Measurements from ENCODE around the gene ZNF692. TPM values are rescaled to one million over a fixed set of nuclear protein-coding genes. Genes with fewer than 3 reads are reported as not detected.

Gene ZNF692
- total RNA-seq, 2 donors from 2014 or later, result 21.1 to 35.3 TPM

- ATAC-seq (ENCODE audit: insufficient number of reproducible peaks, low FRiP score, low read depth) (no peak), DNase-seq (ENCODE audit: low spot score) (no peak)
- Histone ChIP-seq H3K4me1 (ENCODE audit: control insufficient read depth in 1 of 2, low read depth in 2 of 2) (peaks cover 52 to 63% of the 10 kb centered on the region in 2 donors), H3K9me3 (no peaks in the 10 kb centered on the region), H3K4me3 (peak overlapping the region; percentile 88), H3K27me3 (replicated peaks; ENCODE audit: insufficient read depth) (no peaks in the 10 kb centered on the region), H3K27ac (no peak overlapping the region), H3K36me3 (no peaks in the 10 kb centered on the region)
- no peak for TF ChIP-seq CTCF (IDR thresholded peaks at IDR 0.05)
Measured at GRCh38 chr1:248824301-248824700, 34.6 kb downstream of the ZNF692 start.

- TF ChIP-seq CTCF (IDR thresholded peaks at IDR 0.05), result no peak
- H3K36me3 ChIP-seq, result no peaks in the 10 kb centered on the region
- H3K4me1 ChIP-seq (ENCODE audit: control insufficient read depth in 1 of 2, low read depth in 2 of 2), result peaks cover 55 to 70% of the 10 kb centered on the region in 2 donors
- H3K9me3 ChIP-seq, result no peaks in the 10 kb centered on the region
- no peaks in the 10 kb centered on the region for H3K27me3 ChIP-seq (replicated peaks; ENCODE audit: insufficient read depth)
- peak overlapping the region in 1 of 2 donors; percentile 6 for H3K27ac ChIP-seq
- ATAC-seq (ENCODE audit: insufficient number of reproducible peaks, low FRiP score, low read depth) (no peak), DNase-seq (ENCODE audit: low spot score) (no peak)
- H3K4me3 ChIP-seq, result peak overlapping the region; percentile 88
Measured at GRCh38 chr1:248823517-248824001, 35.3 kb downstream of the ZNF692 start.

- H3K4me1 ChIP-seq (ENCODE audit: control insufficient read depth in 1 of 2, low read depth in 2 of 2), result peaks cover 55 to 78% of the 10 kb centered on the region in 2 donors
- H3K4me3 ChIP-seq, result peak overlapping the region; percentile 88
- ATAC-seq (ENCODE audit: insufficient number of reproducible peaks, low FRiP score, low read depth), result no peak
- no peaks in the 10 kb centered on the region for H3K9me3 ChIP-seq
- no peaks in the 10 kb centered on the region for H3K36me3 ChIP-seq
- peak overlapping the region in 1 of 2 donors; percentile 6 for H3K27ac ChIP-seq
- DNase-seq (ENCODE audit: low spot score), result no peak
- no peak for TF ChIP-seq CTCF (IDR thresholded peaks at IDR 0.05)
- no peaks in the 10 kb centered on the region for H3K27me3 ChIP-seq (replicated peaks; ENCODE audit: insufficient read depth)
Measured at GRCh38 chr1:248822148-248823032, 36.5 kb downstream of the ZNF692 start.

- ATAC-seq (ENCODE audit: insufficient number of reproducible peaks, low FRiP score, low read depth) (no peak), DNase-seq (ENCODE audit: low spot score) (no peak)
- no peaks in the 10 kb centered on the region for H3K27me3 ChIP-seq (replicated peaks; ENCODE audit: insufficient read depth)
- TF ChIP-seq CTCF (IDR thresholded peaks at IDR 0.05), result no peak
- H3K36me3 ChIP-seq, result peaks cover 2% of the 10 kb centered on the region
- no peaks in the 10 kb centered on the region for H3K9me3 ChIP-seq
- no peak overlapping the region for H3K4me3 ChIP-seq
- peaks cover 50 to 72% of the 10 kb centered on the region in 2 donors for H3K4me1 ChIP-seq (ENCODE audit: control insufficient read depth in 1 of 2, low read depth in 2 of 2)
- H3K27ac ChIP-seq, result peak overlapping the region in 1 of 2 donors; percentile 53
Measured at GRCh38 chr1:248821641-248822040, 37.2 kb downstream of the ZNF692 start.

GRCh38 chr1:248821101-248821500 lies 37.8 kb downstream of the ZNF692 start:
- Histone ChIP-seq H3K27me3 (replicated peaks; ENCODE audit: insufficient read depth) (no peaks in the 10 kb centered on the region), H3K4me1 (ENCODE audit: control insufficient read depth in 1 of 2, low read depth in 2 of 2) (peaks cover 49 to 72% of the 10 kb centered on the region in 2 donors), H3K4me3 (no peak overlapping the region), H3K27ac (peak overlapping the region in 1 of 2 donors; percentile 53), H3K36me3 (peaks cover 6% of the 10 kb centered on the region), H3K9me3 (no peaks in the 10 kb centered on the region)
- DNase-seq (ENCODE audit: low spot score) (no peak), ATAC-seq (ENCODE audit: insufficient number of reproducible peaks, low FRiP score, low read depth) (no peak)
- no peak for TF ChIP-seq CTCF (IDR thresholded peaks at IDR 0.05)
